Activated CD4-positive, alpha-beta T cell treated with anti-CD3 and anti-CD28 coated beads, Interleukin-10, Interleukin-2, amounts not matched to agents 100 ng/mL and 50 ng/mL, durations not matched to agents 16 hours and 8 hours (primary cell): Measurements from ENCODE around the gene STAT1.

Experiments used
- DNase-seq: peaks from one replicate; pipeline ENCODE4 v3.0.0-alpha.2; 2020

The STAT1 gene

GRCh38 chr2:191013932-191014652, at the start of gene STAT1:
TSS of gene STAT1 (minus strand) at chr2:191014171. CDS start at chr2:191010003, 4,168 bp downstream.
- peak; percentile 97 for DNase-seq

- no peak for DNase-seq
Measured at GRCh38 chr2:191063584-191063983, 49.6 kb upstream of the STAT1 start.

- DNase-seq, result peak; percentile 62
Measured at GRCh38 chr2:191061381-191061980, 47.5 kb upstream of the STAT1 start.

GRCh38 chr2:191059308-191059707, 45.3 kb upstream of the STAT1 start:
- peak; percentile 73 for DNase-seq

GRCh38 chr2:191056228-191056627, 42.3 kb upstream of the STAT1 start:
- DNase-seq, result peak; percentile 71

GRCh38 chr2:191053256-191053655, 39.3 kb upstream of the STAT1 start:
- no peak for DNase-seq

- DNase-seq, result peak; percentile 67
Measured at GRCh38 chr2:191051825-191052778, 38.1 kb upstream of the STAT1 start.

- DNase-seq, result no peak
Measured at GRCh38 chr2:191051177-191051576, 37.2 kb upstream of the STAT1 start.

- no peak for DNase-seq
Measured at GRCh38 chr2:191050640-191050987, 36.6 kb upstream of the STAT1 start.

GRCh38 chr2:191049728-191050639, 36.0 kb upstream of the STAT1 start:
- DNase-seq, result no peak

- DNase-seq, result no peak
Measured at GRCh38 chr2:191048073-191048472, 34.1 kb upstream of the STAT1 start.

GRCh38 chr2:191045141-191045540, 31.2 kb upstream of the STAT1 start:
- no peak for DNase-seq

GRCh38 chr2:191043438-191043837, 29.5 kb upstream of the STAT1 start:
- DNase-seq, result no peak

- DNase-seq, result no peak
Measured at GRCh38 chr2:191041418-191042161, 27.6 kb upstream of the STAT1 start.

- no peak for DNase-seq
Measured at GRCh38 chr2:191039616-191040015, 25.6 kb upstream of the STAT1 start.

GRCh38 chr2:191038741-191039140, 24.8 kb upstream of the STAT1 start:
- DNase-seq, result no peak

- peak; percentile 84 for DNase-seq
Measured at GRCh38 chr2:191038241-191038725, 24.3 kb upstream of the STAT1 start.

- no peak for DNase-seq
Measured at GRCh38 chr2:191037351-191037750, 23.4 kb upstream of the STAT1 start.

- no peak for DNase-seq
Measured at GRCh38 chr2:191036363-191036762, 22.4 kb upstream of the STAT1 start.

- no peak for DNase-seq
Measured at GRCh38 chr2:191032588-191033429, 18.8 kb upstream of the STAT1 start.

GRCh38 chr2:191031256-191031655, 17.3 kb upstream of the STAT1 start:
- DNase-seq, result no peak
